IPS-15b (cell line): Measurements from ENCODE around the gene POLR1A.

ENCODE experiments used
- H3K27me3 ChIP-seq: one replicate; pipeline ENCODE4 v1.6.1; 2013; ENCODE audit warnings: low read length; ENCODE audit not compliant: control insufficient read depth, insufficient read depth
- H3K36me3 ChIP-seq: one replicate; pipeline ENCODE4 v1.6.1; 2013; ENCODE audit warnings: low read length; ENCODE audit not compliant: control insufficient read depth, insufficient read depth
- H3K4me1 ChIP-seq: one replicate; pipeline ENCODE4 v1.6.1; 2013; ENCODE audit warnings: mild to moderate bottlenecking, low read length; ENCODE audit not compliant: control insufficient read depth, insufficient read depth
- H3K4me3 ChIP-seq: one replicate; pipeline ENCODE4 v1.5.1; 2013; ENCODE audit warnings: low read depth, low read length
- H3K9ac ChIP-seq: one replicate; pipeline ENCODE4 v1.6.1; 2013; ENCODE audit warnings: low read depth, mild to moderate bottlenecking, low read length
- H3K9me3 ChIP-seq: one replicate; pipeline ENCODE4 v1.6.1; 2013; ENCODE audit warnings: mild to moderate bottlenecking, low read length; ENCODE audit not compliant: control insufficient read depth, insufficient read depth

Gene POLR1A

DNA sequence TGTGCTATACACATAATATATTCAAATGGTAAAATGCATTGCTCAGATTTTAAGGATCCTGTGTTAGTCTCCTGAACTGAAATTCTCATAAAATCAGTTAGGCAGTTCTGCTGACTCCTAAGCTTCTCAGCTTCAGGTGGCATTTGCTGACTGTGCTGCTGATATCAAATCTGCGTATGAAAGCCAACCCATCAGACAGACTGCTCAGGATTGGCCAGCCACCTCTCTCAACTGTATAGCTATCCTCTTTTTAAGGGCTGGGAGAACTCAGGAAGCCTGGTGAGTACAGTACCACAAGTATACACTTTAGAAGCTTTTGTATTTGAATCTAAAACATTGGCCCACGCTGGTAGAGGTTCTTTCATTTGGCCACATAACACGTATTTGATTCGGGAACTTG is 29.0 kb upstream of the POLR1A start:
- no peaks in the 10 kb centered on the region for H3K27me3 ChIP-seq
- H3K9ac ChIP-seq, result no peak overlapping the region
- H3K36me3 ChIP-seq, result peaks cover 71% of the 10 kb centered on the region
- H3K4me1 ChIP-seq, result no peaks in the 10 kb centered on the region
- no peaks in the 10 kb centered on the region for H3K9me3 ChIP-seq
- no peak overlapping the region for H3K4me3 ChIP-seq

DNA sequence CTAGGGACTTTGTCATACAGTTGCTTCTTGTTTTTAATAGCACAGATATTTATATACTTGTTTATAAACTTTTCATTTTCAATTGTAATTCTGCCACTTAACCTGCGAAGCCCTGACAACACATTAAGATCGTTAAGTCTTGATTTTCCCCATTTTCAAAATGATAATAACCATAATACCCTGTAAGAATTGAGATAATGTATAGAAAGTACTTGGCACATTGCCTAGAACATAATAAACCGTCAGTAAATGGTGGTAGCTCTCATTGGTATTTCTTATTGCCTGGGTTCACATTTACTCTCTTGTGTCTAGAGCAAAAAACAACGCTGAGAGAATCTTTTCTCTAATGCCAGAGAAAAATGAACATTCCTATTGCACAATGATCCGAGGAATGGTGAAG is 19.0 kb upstream of the POLR1A start:
- Histone ChIP-seq H3K9ac (no peak overlapping the region), H3K4me3 (no peak overlapping the region), H3K36me3 (peaks cover 59% of the 10 kb centered on the region), H3K4me1 (no peaks in the 10 kb centered on the region), H3K27me3 (no peaks in the 10 kb centered on the region), H3K9me3 (no peaks in the 10 kb centered on the region)

DNA sequence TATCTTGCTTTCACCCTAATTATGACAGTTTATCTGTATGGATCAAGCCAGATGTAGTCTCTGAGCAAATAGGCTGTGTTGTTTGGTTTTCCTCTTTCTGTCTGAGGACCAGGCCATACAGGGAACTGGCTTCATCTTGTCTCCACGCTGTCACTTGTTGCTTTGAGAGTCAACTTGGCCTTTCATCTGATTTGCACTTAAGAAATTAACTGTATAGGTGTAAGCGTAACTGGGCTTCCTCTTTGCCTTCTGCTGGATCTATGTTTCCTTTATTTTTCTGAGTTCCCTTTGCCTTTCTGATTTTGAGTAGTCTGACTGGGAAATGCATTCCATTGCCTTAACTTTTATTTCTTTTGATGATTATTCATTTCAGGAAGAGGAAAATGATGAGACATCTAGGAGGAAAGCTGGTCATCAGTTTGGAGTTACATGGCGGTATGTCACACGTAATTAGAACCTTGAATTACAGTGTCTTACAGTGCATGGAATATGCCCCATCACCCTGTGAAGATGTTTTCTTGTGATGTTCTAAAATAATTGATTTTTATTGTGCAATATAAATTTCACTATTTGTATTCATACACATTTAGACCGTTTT is 17.7 kb upstream of the POLR1A start:
- H3K27me3 ChIP-seq, result no peaks in the 10 kb centered on the region
- no peaks in the 10 kb centered on the region for H3K9me3 ChIP-seq
- no peak overlapping the region for H3K9ac ChIP-seq
- peaks cover 63% of the 10 kb centered on the region for H3K36me3 ChIP-seq
- no peaks in the 10 kb centered on the region for H3K4me1 ChIP-seq
- no peak overlapping the region for H3K4me3 ChIP-seq

DNA sequence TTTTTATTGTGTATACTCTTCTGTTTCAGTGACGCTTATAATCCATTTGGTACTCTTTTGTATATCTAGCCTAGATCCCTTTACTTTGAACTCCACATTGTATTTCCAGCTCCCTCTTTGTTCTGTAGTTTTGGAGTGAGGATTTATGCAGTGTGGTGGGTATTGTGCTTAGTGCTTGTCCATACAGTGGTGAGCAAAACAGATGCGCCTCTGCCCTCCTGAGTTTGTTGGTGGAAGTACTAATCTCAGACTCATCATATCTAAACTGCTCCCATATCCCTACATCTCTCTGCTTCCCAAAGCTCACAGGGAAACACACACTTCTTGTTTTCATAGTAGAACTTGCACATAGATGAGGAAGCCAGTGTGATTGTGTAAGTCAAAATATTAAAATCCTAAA is 12.4 kb upstream of the POLR1A start:
- no peak overlapping the region for H3K4me3 ChIP-seq
- no peaks in the 10 kb centered on the region for H3K9me3 ChIP-seq
- H3K4me1 ChIP-seq, result peaks cover 3% of the 10 kb centered on the region
- no peaks in the 10 kb centered on the region for H3K27me3 ChIP-seq
- peaks cover 52% of the 10 kb centered on the region for H3K36me3 ChIP-seq
- H3K9ac ChIP-seq, result no peak overlapping the region

DNA sequence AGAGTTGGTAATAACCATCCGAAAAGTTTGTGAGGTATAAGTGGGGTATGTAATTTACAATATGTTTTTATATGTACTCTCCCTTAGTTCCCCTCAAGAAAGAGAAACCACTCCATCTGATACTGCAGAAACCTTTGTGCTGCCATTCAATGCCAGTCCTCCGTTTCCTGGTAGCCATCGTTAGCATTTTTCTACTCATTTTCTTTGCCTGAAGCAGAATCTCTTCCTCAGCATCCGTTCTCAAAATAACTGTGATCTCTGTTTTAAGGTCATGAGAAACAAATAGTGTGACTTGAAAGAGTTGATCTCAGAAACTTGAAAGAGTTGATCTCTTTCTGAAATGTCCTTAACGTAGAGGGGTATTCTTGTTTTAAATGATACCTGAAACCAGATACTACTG is 1.3 kb upstream of the POLR1A start:
- Histone ChIP-seq H3K4me3 (peak overlapping the region; percentile 97), H3K4me1 (no peaks in the 10 kb centered on the region), H3K27me3 (no peaks in the 10 kb centered on the region), H3K9ac (peak overlapping the region; percentile 95), H3K36me3 (peaks cover 5% of the 10 kb centered on the region), H3K9me3 (no peaks in the 10 kb centered on the region)

DNA sequence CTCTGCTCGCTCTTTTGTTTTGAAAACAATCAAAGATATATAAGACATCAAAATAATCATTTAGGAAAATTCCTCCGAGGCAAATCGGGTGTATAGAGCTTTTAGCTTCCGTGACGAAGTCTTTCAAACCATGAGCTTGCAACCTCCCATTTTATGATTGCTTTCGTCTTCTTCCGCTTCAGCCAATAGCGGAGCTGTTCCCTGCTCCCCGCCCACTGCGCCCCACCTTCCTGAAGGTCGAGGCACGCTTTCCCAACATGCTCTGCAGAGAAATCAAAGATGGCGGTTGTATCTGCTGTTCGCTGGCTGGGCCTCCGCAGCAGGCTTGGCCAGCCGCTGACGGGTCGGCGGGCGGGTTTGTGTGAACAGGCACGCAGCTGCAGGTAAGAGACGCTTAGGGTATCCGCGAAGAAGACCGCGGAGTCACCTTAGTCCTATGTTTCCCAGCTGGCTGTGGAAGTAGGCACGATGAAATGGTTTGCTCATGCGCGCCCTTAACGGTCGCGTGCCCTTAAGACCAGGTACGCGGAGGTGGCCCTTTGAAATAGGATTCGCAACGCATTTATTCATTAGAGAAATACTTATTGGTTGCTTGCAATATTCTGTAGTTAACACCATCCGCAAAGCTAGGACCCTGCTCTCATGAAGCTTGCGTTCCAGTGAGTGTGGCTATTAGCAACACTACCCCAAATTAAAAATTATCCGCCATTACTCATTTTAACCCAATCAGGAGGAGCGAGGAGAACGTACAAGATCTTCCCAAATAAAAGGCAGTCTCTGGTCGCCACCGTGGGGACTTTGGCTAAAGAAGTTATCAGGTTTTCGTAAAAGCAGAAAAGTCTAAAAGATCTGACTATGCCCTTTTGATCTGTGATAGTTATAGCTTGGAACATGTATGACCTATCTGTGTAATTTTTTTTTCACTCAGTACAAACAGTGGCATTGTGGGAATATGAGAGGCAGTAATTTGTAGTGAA is 571 bp upstream of the POLR1A start, which contains the start of gene PTCD3:
Gene PTCD3 (plus strand): TSS at position 267 of the 977 bp plus-strand sequence. CDS start 13 bp downstream, at position 280.
- peaks cover 5% of the 10 kb centered on the region for H3K36me3 ChIP-seq
- peak within 1 kb of the TSS; percentile 97 for H3K4me3 ChIP-seq
- no peaks in the 10 kb centered on the region for H3K9me3 ChIP-seq
- peak within 1 kb of the TSS; percentile 95 for H3K9ac ChIP-seq
- no peaks in the 10 kb centered on the region for H3K27me3 ChIP-seq
- H3K4me1 ChIP-seq, result no peaks in the 10 kb centered on the region

DNA sequence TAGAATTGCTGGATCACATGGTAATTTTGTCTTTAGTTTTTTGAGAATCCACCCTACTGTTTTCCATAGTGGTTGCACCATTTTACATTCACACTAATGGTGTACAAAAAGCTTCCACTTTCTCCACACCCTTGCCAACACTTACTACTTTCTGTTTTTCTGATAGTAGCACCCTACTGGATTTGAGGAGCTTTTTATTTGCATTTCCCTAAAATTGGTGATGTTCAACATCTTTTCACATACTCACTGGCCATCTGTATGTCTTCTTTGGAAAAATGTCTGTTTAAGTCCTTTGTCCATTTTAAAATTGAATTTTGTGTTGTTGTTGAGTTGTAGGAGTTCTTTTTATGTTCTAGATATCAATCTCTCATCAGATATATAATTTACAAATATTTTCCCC is 3.5 kb downstream of the POLR1A start:
- Histone ChIP-seq H3K9ac (no peak overlapping the region), H3K4me1 (no peaks in the 10 kb centered on the region), H3K9me3 (no peaks in the 10 kb centered on the region), H3K27me3 (no peaks in the 10 kb centered on the region), H3K36me3 (peaks cover 16% of the 10 kb centered on the region), H3K4me3 (no peak overlapping the region)

DNA sequence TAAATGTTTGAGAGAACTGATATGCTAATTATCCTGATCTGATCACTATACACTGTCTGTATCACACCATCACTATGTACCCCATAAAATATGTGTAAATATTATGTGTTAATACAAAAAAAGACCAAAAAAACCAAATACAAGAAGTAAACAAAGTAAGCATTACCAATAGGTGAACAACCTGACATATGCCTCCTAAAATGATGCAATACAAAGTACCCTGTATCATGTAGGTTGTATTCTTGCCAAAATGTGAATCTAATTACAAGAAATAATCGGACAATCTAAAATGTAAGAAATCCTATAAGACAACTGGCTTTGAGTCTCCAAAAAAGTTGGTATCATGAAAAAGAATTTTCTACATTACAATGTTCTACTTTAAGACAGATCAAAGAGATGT is 7.8 kb downstream of the POLR1A start:
- no peak overlapping the region for H3K4me3 ChIP-seq
- H3K9me3 ChIP-seq, result no peaks in the 10 kb centered on the region
- H3K36me3 ChIP-seq, result peaks cover 16% of the 10 kb centered on the region
- no peak overlapping the region for H3K9ac ChIP-seq
- H3K4me1 ChIP-seq, result no peaks in the 10 kb centered on the region
- no peaks in the 10 kb centered on the region for H3K27me3 ChIP-seq

DNA sequence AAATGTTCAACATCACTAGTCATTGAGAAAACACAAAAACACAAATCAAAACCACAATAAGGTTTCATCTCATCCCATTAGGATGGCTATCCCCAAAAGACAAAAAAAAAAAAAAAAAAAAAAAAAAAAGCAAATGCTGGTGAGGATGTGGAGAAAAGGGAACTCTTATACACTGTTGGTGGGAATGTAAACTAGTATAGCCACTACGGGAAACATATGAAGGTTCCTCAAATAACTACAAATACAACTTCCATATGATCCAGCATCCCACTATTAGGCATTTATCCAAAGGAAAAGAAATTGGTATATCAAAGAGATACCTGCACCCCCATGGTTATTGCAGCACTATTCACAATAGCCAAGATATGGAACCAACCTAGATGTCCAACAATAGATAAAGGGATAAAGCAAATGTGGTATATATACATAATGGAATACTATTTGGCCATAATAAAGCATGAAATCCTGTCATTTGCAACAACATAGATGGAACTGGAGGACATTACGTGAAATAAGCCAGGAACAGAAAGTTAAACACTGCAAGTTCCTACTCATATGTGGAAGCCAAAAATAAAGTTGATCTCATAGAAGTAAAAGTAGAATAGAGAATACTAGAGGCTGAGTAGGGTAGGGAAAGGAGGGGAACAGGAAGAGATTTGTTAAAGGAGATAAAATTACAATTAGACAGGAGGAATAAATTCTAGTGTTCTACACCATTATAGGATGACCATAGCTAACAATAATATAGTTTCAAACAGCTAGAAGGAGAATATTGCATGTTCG is 8.4 kb downstream of the POLR1A start:
- Histone ChIP-seq H3K27me3 (no peaks in the 10 kb centered on the region), H3K9me3 (no peaks in the 10 kb centered on the region), H3K4me1 (no peaks in the 10 kb centered on the region), H3K9ac (no peak overlapping the region), H3K4me3 (no peak overlapping the region), H3K36me3 (peaks cover 16% of the 10 kb centered on the region)

DNA sequence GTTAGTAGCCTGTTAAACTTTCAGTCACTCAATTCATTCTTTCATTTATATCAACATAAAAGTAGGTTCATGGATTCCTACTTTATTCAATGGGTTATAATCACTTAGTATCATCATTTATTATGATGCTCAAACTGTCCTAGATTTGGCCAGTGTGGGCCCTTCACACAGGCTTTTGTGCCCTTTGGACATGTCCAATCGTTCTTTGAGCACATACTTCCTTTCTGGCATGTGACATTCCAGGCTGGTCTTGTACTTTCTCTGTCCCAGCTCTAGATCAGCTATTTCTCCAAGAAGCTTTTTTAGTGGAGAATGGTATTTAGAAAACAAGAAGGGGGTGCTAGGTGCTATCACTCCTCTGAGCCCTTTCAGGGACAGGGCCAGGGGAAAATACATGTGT is 11.5 kb downstream of the POLR1A start:
- Histone ChIP-seq H3K27me3 (no peaks in the 10 kb centered on the region), H3K9me3 (no peaks in the 10 kb centered on the region), H3K9ac (no peak overlapping the region), H3K36me3 (peaks cover 18% of the 10 kb centered on the region), H3K4me3 (no peak overlapping the region), H3K4me1 (no peaks in the 10 kb centered on the region)

DNA sequence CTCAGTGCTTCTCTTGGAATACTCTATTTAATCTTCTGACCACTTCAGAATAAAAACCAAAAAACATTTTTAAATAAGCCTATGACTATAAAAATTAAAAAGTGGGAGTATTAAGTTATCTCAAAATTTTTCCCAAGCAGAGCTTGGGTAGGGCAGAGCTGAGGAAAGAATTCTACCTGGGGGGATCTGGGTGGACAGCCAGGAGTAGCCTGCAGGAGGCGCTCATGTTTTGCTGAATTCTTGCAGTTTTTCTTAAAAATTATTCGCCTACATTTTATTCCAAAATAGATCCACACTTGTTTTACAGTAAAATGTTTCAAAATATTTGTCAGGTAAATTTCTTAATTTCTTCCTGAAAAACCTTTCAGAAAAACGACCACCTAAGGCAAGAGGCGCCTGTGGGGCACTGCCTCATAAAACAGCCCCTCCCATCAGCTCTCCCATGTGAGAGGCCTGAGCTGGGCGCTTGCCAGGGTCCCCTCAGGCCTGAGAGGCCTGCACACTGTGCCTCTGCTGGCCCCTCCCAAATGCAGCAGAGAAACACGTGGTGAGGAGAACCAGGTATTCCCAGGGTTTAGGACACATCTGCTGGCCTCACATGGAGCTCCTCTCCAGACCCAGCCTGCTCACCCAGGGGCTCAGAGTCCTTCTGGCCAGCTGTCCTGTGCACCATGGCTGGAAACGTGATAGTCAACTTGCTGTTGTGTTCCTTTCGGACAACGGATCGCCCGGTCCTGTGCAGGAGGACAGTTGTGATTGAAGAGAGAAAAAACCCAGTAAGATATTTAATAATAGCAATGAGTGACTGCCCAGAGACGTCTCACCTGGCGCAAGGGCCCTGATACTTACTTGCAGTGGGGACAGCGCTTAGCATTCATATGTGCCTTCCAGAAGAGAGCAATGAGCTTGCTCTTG is 17.5 kb downstream of the POLR1A start:
- Histone ChIP-seq H3K4me1 (no peaks in the 10 kb centered on the region), H3K9ac (no peak overlapping the region), H3K27me3 (no peaks in the 10 kb centered on the region), H3K9me3 (no peaks in the 10 kb centered on the region), H3K4me3 (no peak overlapping the region), H3K36me3 (peaks cover 20% of the 10 kb centered on the region)
